ENCODE results near the gene SLC25A5.

- TF ChIP-seq CTCF (IDR thresholded peaks at IDR 0.05 in 2 of 3, conservative IDR thresholded peaks at IDR 0.05 in 1 of 3; ENCODE audit: borderline replicate concordance in 1 of 3, insufficient read depth in 1 of 3, low read depth in 2 of 3, low read length in 2 of 3): no peak
- TF ChIP-seq EZH2 (IDR thresholded peaks at IDR 0.05): no peak
- no peak for TF ChIP-seq FOSL1 (IDR thresholded peaks at IDR 0.05; ENCODE audit: low read depth)
These were observed 7.3 kb downstream of the SLC25A5 start for GRCh38 chrX:119475389-119476101.
